Gastroesophageal sphincter (tissue), 3 donors: ENCODE measurements around the gene SORBS1.

Experiments used
- CTCF ChIP-seq, 4 experiments: fragments of 200-600 bp in 2 of 4; fragments of 450-650 bp in 2 of 4; sonication (generic) in 1 of 4; IDR thresholded peaks; one replicate each; pipeline ENCODE4 v1.5.1; 2017 to 2019; ENCODE audit warnings: antibody characterized with exemption in 4 of 4, mild to moderate bottlenecking in 2 of 4, moderate library complexity in 2 of 4
- EP300 ChIP-seq: sonication (generic); formaldehyde crosslinking; IDR thresholded peaks from one replicate; pipeline ENCODE4 v1.6.1; 2017; ENCODE audit warnings: antibody characterized with exemption, mild to moderate bottlenecking
- POLR2A ChIP-seq, 2 donors: fragments of 450-650 bp; IDR thresholded peaks; one replicate each; pipeline ENCODE4 v1.6.1; 2017; ENCODE audit warnings: antibody characterized with exemption in 2 of 2, mild to moderate bottlenecking in 2 of 2, moderate library complexity in 1 of 2
- POLR2AphosphoS5 ChIP-seq: sonication (generic); formaldehyde crosslinking; IDR thresholded peaks from one replicate; pipeline ENCODE4 v1.6.1; 2017; ENCODE audit warnings: antibody characterized with exemption

- no peak for TF ChIP-seq POLR2A (IDR thresholded peaks at IDR 0.05)
- no peak for TF ChIP-seq EP300
- no peak for TF ChIP-seq CTCF (IDR thresholded peaks at IDR 0.05)
- no peak for TF ChIP-seq POLR2AphosphoS5
These were observed 103.8 kb downstream of the SORBS1 start for GRCh38 chr10:95457319-95457886.
